Breast epithelium (tissue), 3 donors: ENCODE results near the gene TRAF5.

ENCODE experiments used
- POLR2AphosphoS5 ChIP-seq, 3 donors: sonication (generic); formaldehyde crosslinking; IDR thresholded peaks; one replicate each; pipeline ENCODE4 v1.6.1; 2017; ENCODE audit warnings: antibody characterized with exemption in 3 of 3
- TF ChIP-seq, protein P1 (sequence below), 3 donors: fragments of 450-650 bp; IDR thresholded peaks; one replicate each; pipeline ENCODE4 v1.5.1; 2016 to 2017; ENCODE audit warnings: antibody characterized with exemption in 3 of 3, mild to moderate bottlenecking in 3 of 3, moderate library complexity in 3 of 3

DNA sequence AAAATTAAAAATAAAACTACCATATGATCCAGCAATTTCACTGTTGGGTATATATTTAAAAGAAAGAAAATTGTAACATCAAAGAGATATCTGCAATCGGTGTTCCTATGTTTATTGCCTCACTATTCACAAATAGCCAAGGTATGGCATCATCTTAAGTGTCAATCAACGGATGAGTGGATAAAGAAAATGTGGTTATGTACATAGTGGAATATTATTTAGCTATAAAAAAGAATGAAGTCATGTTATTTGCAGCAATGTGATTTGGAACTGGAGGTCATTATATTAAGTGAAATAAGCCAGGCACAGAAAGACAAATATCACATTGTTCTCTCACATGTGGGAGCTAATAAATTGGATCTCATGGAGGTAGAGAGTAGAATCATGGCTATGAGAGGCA is 89.1 kb downstream of the TRAF5 start:
- TF ChIP-seq, protein P1, sequence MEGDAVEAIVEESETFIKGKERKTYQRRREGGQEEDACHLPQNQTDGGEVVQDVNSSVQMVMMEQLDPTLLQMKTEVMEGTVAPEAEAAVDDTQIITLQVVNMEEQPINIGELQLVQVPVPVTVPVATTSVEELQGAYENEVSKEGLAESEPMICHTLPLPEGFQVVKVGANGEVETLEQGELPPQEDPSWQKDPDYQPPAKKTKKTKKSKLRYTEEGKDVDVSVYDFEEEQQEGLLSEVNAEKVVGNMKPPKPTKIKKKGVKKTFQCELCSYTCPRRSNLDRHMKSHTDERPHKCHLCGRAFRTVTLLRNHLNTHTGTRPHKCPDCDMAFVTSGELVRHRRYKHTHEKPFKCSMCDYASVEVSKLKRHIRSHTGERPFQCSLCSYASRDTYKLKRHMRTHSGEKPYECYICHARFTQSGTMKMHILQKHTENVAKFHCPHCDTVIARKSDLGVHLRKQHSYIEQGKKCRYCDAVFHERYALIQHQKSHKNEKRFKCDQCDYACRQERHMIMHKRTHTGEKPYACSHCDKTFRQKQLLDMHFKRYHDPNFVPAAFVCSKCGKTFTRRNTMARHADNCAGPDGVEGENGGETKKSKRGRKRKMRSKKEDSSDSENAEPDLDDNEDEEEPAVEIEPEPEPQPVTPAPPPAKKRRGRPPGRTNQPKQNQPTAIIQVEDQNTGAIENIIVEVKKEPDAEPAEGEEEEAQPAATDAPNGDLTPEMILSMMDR (IDR thresholded peaks at IDR 0.05): no peak
- no peak for TF ChIP-seq POLR2AphosphoS5 (IDR thresholded peaks at IDR 0.05)
